GM21526 (cell line): ENCODE data around the gene PGAM4.
"Not testable (repeated sequence)": the region's sequence is repeated elsewhere in the genome, so short reads cannot be mapped to it uniquely, and the experiment has no call there.

Source experiments
- ATAC-seq: cut with Tn5 transposase; IDR thresholded peaks from one replicate; pipeline ENCODE4 v1.9.1; 2021; ENCODE audit warnings: moderate library complexity; ENCODE audit not compliant: unreplicated experiment, low FRiP score

PGAM4 gene

DNA sequence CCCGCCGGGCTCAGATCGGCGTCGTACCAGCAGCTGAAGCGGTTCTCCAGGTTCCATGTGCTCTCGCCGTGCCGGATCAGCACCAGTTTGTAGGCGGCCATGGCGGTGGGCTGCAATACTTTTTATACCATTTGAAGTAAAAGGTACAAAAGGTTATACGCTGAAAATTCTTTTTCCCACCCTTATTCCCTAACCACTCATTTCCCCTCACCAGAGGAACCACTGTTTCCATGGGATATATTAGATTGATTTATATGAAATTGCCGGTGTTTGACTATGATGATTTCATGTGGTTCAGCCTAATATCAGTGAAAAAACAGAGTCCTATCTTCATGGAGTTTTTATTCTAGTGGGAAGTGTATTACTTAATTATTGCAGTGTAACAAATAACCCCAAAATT lies at the start of gene PGAM4:
PGAM4 (minus strand) TSS at position 101 of the 400 bp plus-strand sequence; CDS start at position 101, 0 bp downstream.
- no peak for ATAC-seq

DNA sequence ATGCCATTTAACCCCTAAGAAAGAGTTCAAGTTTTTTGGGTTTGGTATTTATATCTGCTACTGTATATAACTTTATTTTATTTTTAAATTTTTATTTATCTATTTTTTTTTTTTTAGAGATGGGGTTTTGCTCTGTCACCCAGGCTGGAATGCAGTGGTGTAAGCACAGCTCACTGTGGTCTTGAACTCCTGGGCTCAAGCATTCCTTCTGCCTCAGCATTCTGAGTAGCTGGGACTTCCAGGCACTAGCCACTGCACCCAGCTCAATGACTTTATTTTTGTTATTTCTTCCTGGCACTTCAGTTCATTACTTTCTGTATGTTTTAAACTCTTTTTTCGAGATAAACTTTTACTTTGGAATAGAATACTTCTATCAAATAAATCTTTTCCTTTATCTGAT lies 42.4 kb upstream of the PGAM4 start:
- ATAC-seq, result no peak

DNA sequence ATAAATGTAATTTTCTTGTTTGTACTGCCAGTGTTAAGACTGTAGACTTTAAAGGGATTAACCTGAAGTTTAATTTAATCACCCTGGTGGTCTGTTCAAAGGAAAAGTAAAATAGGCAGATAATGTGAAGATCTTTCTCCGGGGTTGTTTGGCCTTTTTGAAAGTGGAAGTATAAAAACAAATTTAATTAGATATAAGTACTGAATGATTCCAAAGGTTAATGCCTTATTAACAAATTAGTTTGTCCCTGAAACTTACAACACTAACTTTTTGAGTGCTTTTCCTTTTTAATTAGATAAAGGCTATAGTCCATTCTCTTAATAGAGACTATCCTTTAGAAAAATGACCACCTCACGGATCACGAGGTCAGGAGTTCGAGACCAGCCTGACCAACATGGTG lies 10.4 kb upstream of the PGAM4 start:
- ATAC-seq, result no peak

DNA sequence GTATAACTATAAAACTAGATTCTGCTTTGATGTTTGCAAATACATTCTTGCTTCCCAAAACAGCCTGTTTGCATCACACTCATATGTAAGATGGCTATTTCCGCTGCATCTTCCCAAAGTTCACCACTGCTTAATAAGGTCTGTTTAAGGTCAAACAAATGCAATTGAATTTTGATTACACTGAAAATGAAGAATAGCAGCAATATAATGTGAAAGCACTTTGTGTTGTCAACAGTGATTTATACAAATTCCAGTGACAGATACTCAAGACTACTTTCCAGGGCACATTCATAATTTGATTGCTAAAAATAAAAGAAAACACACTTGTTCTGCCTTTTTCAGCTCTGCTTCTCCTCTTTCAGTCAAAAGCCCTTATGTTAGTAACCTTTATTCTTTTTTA lies 8.1 kb upstream of the PGAM4 start:
- ATAC-seq, result no peak

- no peak for ATAC-seq
These were observed 7.7 kb upstream of the PGAM4 start for GRCh38 chrX:77977095-77977494.

DNA sequence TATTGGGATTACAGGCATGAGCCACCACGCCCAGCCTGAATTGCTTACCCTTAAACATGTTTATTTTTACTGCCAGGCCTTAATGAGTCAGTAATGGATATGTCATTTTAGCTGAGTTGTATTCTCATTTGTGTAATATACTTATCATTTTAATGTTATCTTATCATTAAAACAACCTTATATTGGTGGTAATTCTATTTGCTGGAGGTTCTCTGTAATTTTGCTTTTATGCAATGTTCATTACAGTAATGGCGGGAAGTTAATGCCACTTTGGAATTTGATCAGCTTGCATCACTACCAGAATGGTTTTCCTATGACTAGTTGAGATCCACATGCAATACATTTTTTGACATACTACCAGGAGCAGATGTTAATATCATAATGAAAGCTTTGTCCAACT lies 6.3 kb upstream of the PGAM4 start:
- ATAC-seq, result no peak

DNA sequence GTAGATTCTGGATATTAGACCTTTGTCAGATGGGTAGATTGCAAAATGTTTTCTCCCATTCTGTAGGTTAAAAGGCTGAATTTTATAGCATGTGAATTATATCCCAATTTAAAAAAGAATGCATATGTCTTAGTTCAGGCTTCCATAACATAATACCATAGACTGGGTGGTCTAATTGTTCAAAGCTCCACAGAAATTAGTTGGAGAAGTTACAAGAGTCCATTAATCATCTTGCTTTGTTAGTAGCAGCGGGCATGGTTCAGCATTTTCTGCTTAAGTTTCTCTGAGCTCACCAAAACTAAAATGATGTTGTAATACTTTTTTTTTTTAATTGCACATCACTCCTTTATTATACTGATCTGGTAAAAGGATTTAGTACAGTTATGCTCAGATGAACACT lies 1.8 kb downstream of the PGAM4 start:
- ATAC-seq, result no peak

GRCh38 chrX:77966361-77966760 lies 3.1 kb downstream of the PGAM4 start:
- no peak for ATAC-seq

DNA sequence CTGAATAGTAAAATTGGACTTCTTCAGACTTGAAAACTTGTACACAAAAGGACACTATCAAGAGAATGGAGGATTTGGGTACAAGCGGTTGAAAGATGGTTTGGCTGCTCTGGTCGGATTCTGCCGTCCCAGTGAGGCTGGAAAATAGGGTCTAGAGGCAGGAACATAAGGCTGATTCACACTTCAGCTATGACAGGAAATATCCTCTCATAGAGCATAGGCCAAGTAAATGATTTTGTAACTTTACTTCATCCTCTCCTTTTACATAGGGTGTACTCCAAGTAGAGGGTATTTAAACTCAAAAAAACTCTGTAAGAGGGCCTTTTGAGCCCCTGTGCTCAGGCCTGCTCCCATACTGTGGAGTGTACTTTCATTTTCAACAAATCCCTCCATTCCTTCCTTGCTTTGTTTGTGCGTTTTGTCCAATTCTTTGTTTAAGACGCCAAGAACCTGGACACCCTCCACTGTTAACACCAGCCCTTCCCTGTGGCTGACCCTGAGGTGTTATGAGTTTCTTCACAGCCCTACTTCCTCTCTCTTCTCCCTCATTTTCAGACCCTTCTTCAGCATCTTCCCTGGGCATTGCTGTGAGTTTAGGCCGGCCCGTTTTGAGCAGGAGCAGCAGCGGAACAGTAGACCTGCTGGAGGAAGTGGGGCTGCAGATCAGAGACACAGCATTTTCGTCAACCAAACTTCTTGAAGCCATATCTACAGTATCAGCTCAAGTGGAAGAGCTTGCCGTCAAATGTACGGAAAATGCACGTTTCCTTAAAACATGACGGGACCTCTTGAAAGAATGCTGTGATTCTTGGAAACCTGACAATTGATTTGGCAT lies 7.2 kb downstream of the PGAM4 start:
- no peak for ATAC-seq

- ATAC-seq, result no peak
These were observed 8.4 kb downstream of the PGAM4 start for GRCh38 chrX:77961063-77961462.

GRCh38 chrX:77960567-77960966 lies 8.9 kb downstream of the PGAM4 start:
- ATAC-seq, result no peak

DNA sequence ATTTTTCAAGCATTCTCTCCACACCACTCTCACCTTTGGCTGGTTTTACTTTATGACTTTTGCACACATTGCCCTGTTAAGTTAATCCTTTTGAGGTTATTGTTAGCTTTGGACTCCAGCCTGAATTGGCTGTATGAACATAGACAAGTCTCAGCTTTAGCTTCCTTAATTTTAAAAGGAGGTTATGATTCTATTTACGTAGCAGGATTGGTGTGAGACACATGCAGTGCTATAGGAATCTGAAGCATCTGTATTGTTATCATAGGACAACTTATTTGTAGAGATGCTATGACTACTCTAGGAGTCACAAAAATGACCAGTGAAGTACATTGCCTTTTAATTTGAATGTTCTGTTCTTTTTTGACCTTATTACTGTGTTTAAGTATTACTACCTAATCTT lies 15.7 kb downstream of the PGAM4 start:
- no peak for ATAC-seq

- ATAC-seq, result no peak
These were observed 16.1 kb downstream of the PGAM4 start for GRCh38 chrX:77953302-77953701.

DNA sequence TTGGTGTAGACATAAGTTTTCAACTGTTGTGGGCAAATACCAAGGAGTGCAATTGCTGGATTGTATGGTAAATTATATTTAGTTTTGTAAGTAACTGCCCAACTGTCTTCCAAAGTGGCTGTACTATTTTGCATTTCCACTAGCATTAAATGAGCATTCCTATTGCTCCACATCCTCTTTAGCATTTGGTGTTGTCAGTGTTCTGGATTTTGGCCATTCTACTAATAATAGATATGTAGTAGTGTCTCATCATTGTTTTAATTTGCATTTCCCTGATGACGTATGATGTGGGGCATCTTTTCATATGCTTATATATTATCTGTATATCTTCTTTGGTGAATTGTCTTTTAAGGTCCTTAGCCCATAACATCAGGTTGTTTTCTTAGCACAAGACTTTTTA lies 17.3 kb downstream of the PGAM4 start:
- no peak for ATAC-seq

GRCh38 chrX:77949840-77950239 lies 19.6 kb downstream of the PGAM4 start:
- no peak for ATAC-seq

- ATAC-seq, result no peak
These were observed 22.9 kb downstream of the PGAM4 start for GRCh38 chrX:77946571-77946970.

DNA sequence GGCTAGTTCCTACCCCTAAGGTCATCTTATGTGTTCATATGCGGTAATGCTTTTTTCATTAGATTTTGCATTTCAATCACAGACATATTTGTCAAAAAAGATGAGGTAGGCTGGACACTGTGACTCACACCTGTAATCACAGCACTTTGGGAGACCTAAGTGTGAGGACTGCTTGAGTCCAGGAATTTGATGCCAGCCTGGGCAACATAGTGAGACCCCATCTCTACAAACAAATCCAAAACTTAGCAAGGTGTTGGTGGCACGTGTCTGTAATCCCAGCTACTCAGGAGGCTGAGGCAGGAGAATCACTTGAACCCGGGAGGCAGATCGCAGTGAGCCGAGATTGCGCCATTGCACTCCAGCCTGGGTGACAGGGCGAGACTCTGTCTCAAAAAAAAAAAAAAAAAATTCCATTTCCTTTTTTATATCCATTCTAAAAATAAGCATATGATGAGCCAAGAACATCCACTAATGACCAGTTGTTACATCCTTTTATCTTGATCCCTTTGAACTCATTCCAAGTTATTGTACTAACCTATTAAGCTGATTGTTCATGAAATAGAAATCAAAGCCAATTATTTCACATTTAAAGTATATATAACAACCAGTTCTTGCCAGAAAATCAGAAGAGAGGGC lies 23.4 kb downstream of the PGAM4 start:
- no peak for ATAC-seq

DNA sequence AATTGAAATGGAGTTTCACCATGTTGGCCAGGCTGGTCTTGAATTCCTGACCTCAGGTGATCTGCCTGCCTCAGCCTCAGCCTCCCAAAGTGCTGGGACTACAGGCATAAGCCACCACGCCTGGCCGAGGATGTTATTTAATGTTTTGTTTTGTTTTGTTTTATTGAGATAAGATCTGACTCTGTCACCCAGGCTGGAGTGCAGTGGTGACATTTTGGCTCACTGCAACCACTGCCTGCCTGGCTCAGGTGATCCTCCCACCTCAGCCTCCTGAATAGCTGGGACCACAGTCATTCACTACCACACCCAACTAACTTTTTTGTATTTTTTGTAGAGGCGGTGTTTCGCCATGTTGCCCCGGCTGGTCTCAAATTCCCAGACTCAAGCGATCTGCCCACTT lies 24.4 kb downstream of the PGAM4 start:
- not testable (repeated sequence) for ATAC-seq

- no peak for ATAC-seq
These were observed 31.3 kb downstream of the PGAM4 start for GRCh38 chrX:77938083-77938680.

GRCh38 chrX:77937291-77937690 lies 32.1 kb downstream of the PGAM4 start:
- no peak for ATAC-seq

DNA sequence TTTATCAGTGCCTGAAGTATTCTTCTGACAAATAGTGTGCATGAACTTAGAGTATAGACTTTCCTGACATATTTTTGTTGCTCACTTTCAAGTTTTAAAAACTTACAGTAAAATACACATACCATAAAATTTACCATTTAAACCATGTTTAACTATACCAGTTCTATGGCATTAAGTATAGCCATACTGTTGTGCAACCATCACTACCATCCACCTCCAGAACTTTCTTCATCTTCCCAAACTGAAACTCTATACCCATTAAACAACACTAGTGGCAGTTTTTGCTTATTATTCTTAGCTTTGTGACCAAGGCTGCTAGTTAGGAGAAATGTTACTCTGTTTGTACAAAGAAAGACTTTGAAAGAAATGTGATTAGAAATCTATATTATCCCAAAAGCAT lies 33.1 kb downstream of the PGAM4 start:
- ATAC-seq, result no peak

DNA sequence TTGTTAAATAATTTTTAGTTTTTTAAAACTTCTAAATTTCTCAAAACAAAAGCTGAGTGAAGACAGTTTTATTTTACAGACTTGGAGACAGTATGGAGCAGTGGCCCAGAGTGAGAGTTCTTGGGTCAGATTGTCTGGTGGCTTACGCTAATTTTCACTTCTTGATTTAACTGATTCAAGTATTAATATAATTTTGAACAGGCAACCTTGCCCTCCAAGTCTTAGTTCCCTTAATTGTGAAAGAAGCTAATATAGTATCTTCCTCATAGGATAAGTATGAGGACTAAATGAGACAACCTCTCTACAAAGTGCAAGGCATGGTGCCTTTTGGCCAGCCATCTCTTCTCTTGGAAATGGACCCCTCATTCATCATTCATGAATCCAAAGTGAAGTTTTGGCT lies 33.6 kb downstream of the PGAM4 start:
- no peak for ATAC-seq
